Smooth muscle cell (in vitro differentiated cells): Measurements from ENCODE around the gene IL36A. TPM values are rescaled to one million over a fixed set of nuclear protein-coding genes. Genes with fewer than 3 reads are reported as not detected.

Source experiments
- DNase-seq: peaks from one replicate; lab custom pipeline; 2025; ENCODE audit not compliant: unreplicated experiment; lab: John Stamatoyannopoulos, UW
- H2AFZ ChIP-seq: fragments of 200-600 bp; sonication (generic); 2 replicates; pipeline ENCODE4 v1.6.0; 2016; ENCODE audit warnings: antibody characterized with exemption, low read depth, mild to moderate bottlenecking
- H3F3A ChIP-seq: fragments of 200-600 bp; sonication (generic); 2 replicates; pipeline ENCODE4 v1.6.0; 2017; ENCODE audit warnings: antibody characterized with exemption, low read depth
- H3K27ac ChIP-seq: fragments of 200-600 bp; sonication (generic); 2 replicates; pipeline ENCODE4 v1.5.1; 2016; ENCODE audit warnings: low read depth, mild to moderate bottlenecking
- H3K27me3 ChIP-seq: fragments of 200-600 bp; sonication (generic); 2 replicates; pipeline ENCODE4 v1.6.1; 2016; ENCODE audit warnings: low read depth, mild to moderate bottlenecking
- H3K36me3 ChIP-seq: fragments of 200-600 bp; sonication (generic); 2 replicates; pipeline ENCODE4 v1.5.1; 2016; ENCODE audit warnings: low read depth
- H3K4me1 ChIP-seq: fragments of 200-600 bp; sonication (generic); 2 replicates; pipeline ENCODE4 v1.5.1; 2016; ENCODE audit warnings: low read depth
- H3K4me2 ChIP-seq: fragments of 200-600 bp; sonication (generic); 2 replicates; pipeline ENCODE4 v1.6.0; 2016; ENCODE audit warnings: mild to moderate bottlenecking
- H3K4me3 ChIP-seq: fragments of 200-600 bp; sonication (generic); 2 replicates; pipeline ENCODE4 v1.5.1; 2016; ENCODE audit warnings: mild to moderate bottlenecking
- H3K79me2 ChIP-seq: fragments of 200-600 bp; sonication (generic); 2 replicates; pipeline ENCODE4 v1.6.0; 2016; ENCODE audit warnings: low read depth, mild to moderate bottlenecking
- H3K9ac ChIP-seq: fragments of 200-600 bp; sonication (generic); 2 replicates; pipeline ENCODE4 v1.6.0; 2016; ENCODE audit warnings: low read depth
- H3K9me3 ChIP-seq: fragments of 200-600 bp; sonication (generic); replicated peaks from 2 replicates; pipeline ENCODE4 v1.5.1; 2016; ENCODE audit warnings: low read depth
- H4K20me1 ChIP-seq: fragments of 200-600 bp; sonication (generic); 2 replicates; pipeline ENCODE4 v1.6.0; 2016; ENCODE audit warnings: low read depth
- CTCF ChIP-seq: fragments of 200-600 bp; sonication (generic); IDR thresholded peaks from 2 replicates; pipeline ENCODE4 v1.5.1; 2017; ENCODE audit warnings: borderline replicate concordance, mild to moderate bottlenecking, antibody characterized with exemption; ENCODE audit not compliant: insufficient read depth, poor library complexity, severe bottlenecking
- WGBS: methylation state at CpG from one replicate; pipeline ENCODE4 v1.1.7; 2016; ENCODE audit warnings: low lambda C conversion rate; 5-methylcytosine and 5-hydroxymethylcytosine counted together
- polyA plus RNA-seq: library from polyadenylated mRNA; unstranded; fragments of >200 nt; fragmentation: Nextera tagmentation; extraction: Ambion mirVana; gene quantifications from 2 replicates; pipeline ENCODE4 v1.2.1, GENCODE V29; 2016
- total RNA-seq: library from RNA; depleted of rRNA; stranded (reverse); fragments of >200 nt; gene quantifications from 2 replicates; pipeline ENCODE4 v1.2.3, GENCODE V29; 2014

IL36A gene
- total and polyA plus RNA-seq, 2 experiments from 2014 or later: not detected

- H3K9ac ChIP-seq: no peak overlapping the region
- 59% methylated on average over 2 of the region's 2 CpGs for WGBS
- TF ChIP-seq CTCF: no peak
Observed at GRCh38 chr2:113025737-113026136, 20.5 kb downstream of the IL36A start.

GRCh38 chr2:113027691-113028090 lies 22.4 kb downstream of the IL36A start:
- WGBS: 80% methylated on average over 2 of the region's 2 CpGs

More at GRCh38 chr2:113025737-113026136, 20.5 kb downstream of the IL36A start:
- no peak for DNase-seq
- Histone ChIP-seq H2AFZ (no peak overlapping the region), H3K4me3 (no peak overlapping the region), H3F3A (no peaks in the 10 kb centered on the region), H3K4me1 (no peaks in the 10 kb centered on the region), H4K20me1 (no peaks in the 10 kb centered on the region), H3K27me3 (peaks cover 89% of the 10 kb centered on the region), H3K27ac (no peak overlapping the region), H3K4me2 (no peak overlapping the region), H3K36me3 (no peaks in the 10 kb centered on the region), H3K79me2 (no peaks in the 10 kb centered on the region), H3K9me3 (no peaks in the 10 kb centered on the region)

GRCh38 chr2:113028112-113028511 lies 22.9 kb downstream of the IL36A start:
- H3K9ac ChIP-seq: no peak overlapping the region
- DNase-seq: no peak
- H3K36me3 ChIP-seq: no peaks in the 10 kb centered on the region
- H3K4me3 ChIP-seq: no peak overlapping the region
- peaks cover 78% of the 10 kb centered on the region for H3K27me3 ChIP-seq
- H3F3A ChIP-seq: no peaks in the 10 kb centered on the region
- H3K4me1 ChIP-seq: no peaks in the 10 kb centered on the region
- H3K27ac ChIP-seq: no peak overlapping the region
- H3K4me2 ChIP-seq: no peak overlapping the region
- H2AFZ ChIP-seq: no peak overlapping the region
- WGBS: 27% methylated on average over 1 of the region's 1 CpG
- no peak for TF ChIP-seq CTCF
- no peaks in the 10 kb centered on the region for H4K20me1 ChIP-seq
- no peaks in the 10 kb centered on the region for H3K79me2 ChIP-seq
- no peaks in the 10 kb centered on the region for H3K9me3 ChIP-seq

More at GRCh38 chr2:113027691-113028090, 22.4 kb downstream of the IL36A start:
- Histone ChIP-seq H3K4me3 (no peak overlapping the region), H3K9me3 (no peaks in the 10 kb centered on the region), H3K36me3 (no peaks in the 10 kb centered on the region), H4K20me1 (no peaks in the 10 kb centered on the region), H3F3A (no peaks in the 10 kb centered on the region), H3K79me2 (no peaks in the 10 kb centered on the region), H3K4me2 (no peak overlapping the region), H3K4me1 (no peaks in the 10 kb centered on the region), H3K27ac (no peak overlapping the region), H3K9ac (no peak overlapping the region), H2AFZ (no peak overlapping the region), H3K27me3 (peaks cover 80% of the 10 kb centered on the region)
- no peak for DNase-seq
- no peak for TF ChIP-seq CTCF

- H3K36me3 ChIP-seq: no peaks in the 10 kb centered on the region
- no peak overlapping the region for H3K4me2 ChIP-seq
- TF ChIP-seq CTCF: no peak
- H3K27me3 ChIP-seq: peaks cover 34% of the 10 kb centered on the region
- no peaks in the 10 kb centered on the region for H3K9me3 ChIP-seq
- DNase-seq: no peak
- no peaks in the 10 kb centered on the region for H3F3A ChIP-seq
- H4K20me1 ChIP-seq: no peaks in the 10 kb centered on the region
- H3K79me2 ChIP-seq: no peaks in the 10 kb centered on the region
- H3K27ac ChIP-seq: no peak overlapping the region
- H3K9ac ChIP-seq: no peak overlapping the region
- H3K4me3 ChIP-seq: no peak overlapping the region
- no peaks in the 10 kb centered on the region for H3K4me1 ChIP-seq
- WGBS: 73% methylated on average over 1 of the region's 1 CpG
- no peak overlapping the region for H2AFZ ChIP-seq
Observed at GRCh38 chr2:113032737-113033136, 27.5 kb downstream of the IL36A start.
